Choroid plexus epithelial cell (primary cell): ENCODE data around the gene FBXL13.
A peak's percentile ranks its signal among the peaks of the same experiment; 100 is the strongest.
"Not testable (repeated sequence)": the region's sequence is repeated elsewhere in the genome, so short reads cannot be mapped to it uniquely, and the experiment has no call there.

Source experiments
- DNase-seq: peaks from one replicate; pipeline ENCODE4 v3.0.0-alpha.2; 2010; ENCODE audit warnings: low read depth
- H3K4me3 ChIP-seq: 2 replicates; pipeline ENCODE4 v1.5.1; 2011; ENCODE audit warnings: low read depth, mild to moderate bottlenecking, control low read depth, low read length, moderate library complexity
- TF ChIP-seq, protein P1 (sequence below): conservative IDR thresholded peaks from 2 replicates; pipeline ENCODE4 v1.5.1; 2011; ENCODE audit warnings: low read depth, mild to moderate bottlenecking, control low read depth, inconsistent platforms, low read length, moderate library complexity

FBXL13 gene

GRCh38 chr7:102974366-102975236 lies 100.0 kb downstream of the FBXL13 start:
- no peak overlapping the region for H3K4me3 ChIP-seq
- no peak for DNase-seq
- TF ChIP-seq, protein P1, sequence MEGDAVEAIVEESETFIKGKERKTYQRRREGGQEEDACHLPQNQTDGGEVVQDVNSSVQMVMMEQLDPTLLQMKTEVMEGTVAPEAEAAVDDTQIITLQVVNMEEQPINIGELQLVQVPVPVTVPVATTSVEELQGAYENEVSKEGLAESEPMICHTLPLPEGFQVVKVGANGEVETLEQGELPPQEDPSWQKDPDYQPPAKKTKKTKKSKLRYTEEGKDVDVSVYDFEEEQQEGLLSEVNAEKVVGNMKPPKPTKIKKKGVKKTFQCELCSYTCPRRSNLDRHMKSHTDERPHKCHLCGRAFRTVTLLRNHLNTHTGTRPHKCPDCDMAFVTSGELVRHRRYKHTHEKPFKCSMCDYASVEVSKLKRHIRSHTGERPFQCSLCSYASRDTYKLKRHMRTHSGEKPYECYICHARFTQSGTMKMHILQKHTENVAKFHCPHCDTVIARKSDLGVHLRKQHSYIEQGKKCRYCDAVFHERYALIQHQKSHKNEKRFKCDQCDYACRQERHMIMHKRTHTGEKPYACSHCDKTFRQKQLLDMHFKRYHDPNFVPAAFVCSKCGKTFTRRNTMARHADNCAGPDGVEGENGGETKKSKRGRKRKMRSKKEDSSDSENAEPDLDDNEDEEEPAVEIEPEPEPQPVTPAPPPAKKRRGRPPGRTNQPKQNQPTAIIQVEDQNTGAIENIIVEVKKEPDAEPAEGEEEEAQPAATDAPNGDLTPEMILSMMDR = peak; percentile 39

DNA sequence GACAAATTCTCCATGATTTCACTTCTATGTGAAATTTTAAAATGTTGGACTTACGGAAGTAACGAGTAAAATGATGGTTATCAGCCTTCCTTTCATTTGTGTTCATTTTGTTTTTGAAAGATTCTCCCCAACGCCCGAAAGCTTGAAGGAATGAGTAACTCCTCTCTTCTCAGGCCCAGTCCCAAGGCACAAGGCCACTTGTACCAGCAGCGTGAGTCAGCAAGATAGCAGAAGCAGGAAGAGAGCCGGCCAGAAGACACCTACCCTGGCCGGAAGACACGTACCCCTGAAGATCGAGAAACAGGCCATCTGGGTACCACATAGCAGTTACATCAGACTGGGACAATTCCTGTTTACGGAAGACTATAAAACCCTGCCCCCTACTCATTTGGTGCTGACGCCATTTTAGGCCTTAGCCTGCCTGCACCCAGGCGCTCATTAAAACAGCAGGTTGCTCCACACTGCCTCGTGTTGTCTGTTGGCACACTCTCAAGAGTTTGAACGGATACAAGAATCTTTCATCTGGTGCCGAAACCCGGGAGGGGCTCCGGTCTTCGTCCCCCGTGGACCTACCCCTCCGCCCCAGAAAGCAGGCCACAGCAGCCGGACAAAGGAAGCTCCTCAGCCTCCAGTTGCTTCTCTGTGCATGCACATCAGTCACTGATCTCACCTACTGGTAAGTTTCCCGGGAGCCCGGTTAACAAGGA lies 101.3 kb downstream of the FBXL13 start:
- peak; percentile 40 for DNase-seq
- TF ChIP-seq, protein P1 = no peak
- no peak overlapping the region for H3K4me3 ChIP-seq

DNA sequence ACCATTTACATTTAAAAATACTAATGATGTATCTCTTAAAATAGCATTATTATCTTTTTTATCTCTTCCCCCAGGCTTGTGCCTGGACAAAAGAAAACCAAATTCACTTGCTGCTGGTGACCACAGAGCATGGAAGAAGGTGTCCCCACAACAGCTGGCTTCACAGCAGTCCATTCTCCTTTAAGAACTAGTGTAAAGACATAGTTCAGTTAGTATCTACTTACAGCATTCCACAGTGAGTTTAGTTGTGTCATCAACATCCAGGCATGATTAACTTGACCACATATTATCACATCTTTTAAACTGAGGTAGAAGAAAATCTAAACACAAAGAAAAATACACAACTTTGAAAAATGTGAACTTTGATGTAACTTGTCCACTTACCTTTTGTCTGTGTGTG lies 106.8 kb downstream of the FBXL13 start:
- peak; percentile 79 for DNase-seq
- TF ChIP-seq, protein P1 = no peak
- no peak overlapping the region for H3K4me3 ChIP-seq

GRCh38 chr7:102966465-102966864 lies 108.1 kb downstream of the FBXL13 start:
- TF ChIP-seq, protein P1 = no peak
- no peak for DNase-seq
- H3K4me3 ChIP-seq = no peak overlapping the region

DNA sequence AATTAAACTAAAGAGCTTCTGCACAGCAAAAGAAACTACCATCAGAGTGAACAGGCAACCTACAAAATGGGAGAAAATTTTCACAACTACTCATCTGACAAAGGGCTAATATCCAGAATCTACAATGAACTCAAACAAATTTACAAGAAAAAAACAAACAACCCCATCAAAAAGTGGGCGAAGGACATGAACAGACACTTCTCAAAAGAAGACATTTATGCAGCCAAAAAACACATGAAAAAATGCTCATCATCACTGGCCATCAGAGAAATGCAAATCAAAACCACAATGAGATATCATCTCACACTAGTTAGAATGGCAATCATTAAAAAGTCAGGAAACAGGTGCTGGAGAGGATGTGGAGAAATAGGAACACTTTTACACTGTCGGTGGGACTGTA lies 112.6 kb downstream of the FBXL13 start:
- not testable (repeated sequence) for DNase-seq, H3K4me3 ChIP-seq

- not testable (repeated sequence) for H3K4me3 ChIP-seq, DNase-seq
Observed at GRCh38 chr7:102958004-102958403, 116.6 kb downstream of the FBXL13 start.

GRCh38 chr7:102954359-102954758 lies 120.2 kb downstream of the FBXL13 start:
- DNase-seq, H3K4me3 ChIP-seq: not testable (repeated sequence)

DNA sequence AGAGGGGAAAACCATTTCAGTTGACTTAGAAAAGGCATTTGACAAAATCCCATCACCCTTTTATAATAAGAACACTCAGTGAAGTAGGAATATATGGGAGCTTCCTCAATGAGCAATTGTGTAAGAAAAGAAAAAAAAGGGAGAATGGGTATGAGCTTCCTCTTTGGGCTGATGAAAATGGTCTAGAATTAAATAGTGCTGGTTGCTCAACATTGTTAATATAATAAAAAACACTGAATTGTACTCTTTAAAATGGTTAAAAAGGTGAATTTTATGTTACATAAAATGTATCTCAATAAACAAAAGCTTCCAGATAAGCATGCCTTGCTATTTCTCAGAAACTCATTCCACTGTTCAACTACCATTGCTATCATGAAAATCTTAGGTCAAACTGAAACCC lies 121.2 kb downstream of the FBXL13 start:
- H3K4me3 ChIP-seq = no peak overlapping the region
- TF ChIP-seq, protein P1 = no peak
- DNase-seq = no peak
